Measurements from ENCODE around the gene GRK5.

- TF ChIP-seq EZH2 (IDR thresholded peaks at IDR 0.05; ENCODE audit: borderline replicate concordance, low read depth, low read length): no peak
- no peak for TF ChIP-seq C11orf30 (IDR thresholded peaks at IDR 0.05; ENCODE audit: low read depth)
- TF ChIP-seq USF1 (CRISPR knock-in tag; IDR thresholded peaks at IDR 0.05): no peak
- TF ChIP-seq NFE2L1 (tag; IDR thresholded peaks at IDR 0.05; ENCODE audit: borderline replicate concordance, low read depth): no peak
- no peak for TF ChIP-seq ZNF507 (tag; conservative IDR thresholded peaks at IDR 0.05)
- TF ChIP-seq TAF15 (IDR thresholded peaks at IDR 0.05; ENCODE audit: low read depth, low read length): no peak
- TF ChIP-seq, protein P1, sequence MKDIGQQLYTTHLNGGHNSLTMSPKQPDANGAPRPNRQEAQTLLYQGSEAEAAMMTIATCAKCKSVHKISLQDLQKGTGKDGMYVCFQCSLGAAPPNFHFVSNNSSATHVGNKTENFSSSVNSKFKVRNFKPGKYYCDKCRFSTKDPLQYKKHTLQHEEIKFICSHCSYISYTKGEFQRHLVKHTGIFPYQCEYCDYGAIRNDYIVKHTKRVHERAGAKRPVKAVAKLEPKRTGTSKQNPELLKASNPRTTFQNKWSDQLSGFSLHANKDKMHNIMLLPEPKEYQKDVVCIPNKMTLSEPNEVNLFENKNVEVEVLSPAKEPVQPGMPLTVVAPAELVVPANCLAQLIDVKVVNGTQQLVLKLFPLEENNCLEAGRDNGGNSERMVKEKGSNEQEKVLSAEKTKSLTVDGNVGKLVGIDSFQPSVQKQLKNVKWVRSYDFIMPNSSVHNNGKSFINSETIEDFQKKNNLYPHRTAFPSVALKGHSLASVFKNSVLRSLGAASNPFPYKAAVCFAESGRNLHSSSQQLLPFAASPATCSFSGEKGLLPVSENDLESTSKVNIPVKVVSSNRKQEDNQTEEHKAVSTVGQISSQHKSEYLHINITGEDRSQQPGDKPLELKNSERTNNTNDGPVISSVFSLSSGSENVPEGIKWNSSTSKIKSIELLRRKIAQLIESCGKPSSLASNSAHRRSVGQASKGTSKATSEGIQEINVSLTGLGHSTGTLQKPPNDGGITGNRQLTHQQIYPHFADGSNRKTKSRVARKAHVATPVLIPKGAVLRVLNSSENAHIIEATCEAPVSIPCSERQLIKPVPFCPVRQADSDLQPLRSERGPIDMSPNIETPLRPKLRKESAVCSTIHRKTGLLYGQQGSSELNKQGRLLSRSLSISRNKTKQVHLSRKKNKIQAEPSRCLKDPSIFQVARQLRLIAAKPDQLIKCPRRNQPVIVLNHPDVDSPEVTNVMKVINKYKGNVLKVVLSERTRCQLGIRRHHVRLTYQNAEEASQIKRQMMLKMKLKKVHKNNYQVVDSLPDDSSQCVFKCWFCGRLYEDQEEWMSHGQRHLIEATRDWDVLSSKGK (CRISPR knock-in tag; IDR thresholded peaks at IDR 0.05): no peak
- TF ChIP-seq BCOR (IDR thresholded peaks at IDR 0.05): no peak
- no peak for TF ChIP-seq GABPB1 (CRISPR knock-in tag; IDR thresholded peaks at IDR 0.05)
- no peak for TF ChIP-seq SMARCE1 (IDR thresholded peaks at IDR 0.05)
- TF ChIP-seq RNF2 (IDR thresholded peaks at IDR 0.05): no peak
These were observed 185.6 kb downstream of the GRK5 start for GRCh38 chr10:119393019-119393418.

Data from K562 (cell line).